Posterior cingulate gyrus (tissue), 11 donors: ENCODE results near the gene MLPH.
"Not testable (repeated sequence)": the region's sequence is repeated elsewhere in the genome, so short reads cannot be mapped to it uniquely, and the experiment has no call there.

Experiments used
- DNase-seq, 10 donors: peaks; one replicate each; pipeline versions ENCODE4 v3.0.0 to v3.0.0-alpha.2; 2020 to 2021; ENCODE audit warnings: mixed read lengths in 3 of 10
- intact Hi-C: fragments of 100-400 bp; cut with DNase I; formaldehyde crosslinking; loops from one replicate; pipeline ENCODE4 v1.15.1; 2023

MLPH gene

DNA sequence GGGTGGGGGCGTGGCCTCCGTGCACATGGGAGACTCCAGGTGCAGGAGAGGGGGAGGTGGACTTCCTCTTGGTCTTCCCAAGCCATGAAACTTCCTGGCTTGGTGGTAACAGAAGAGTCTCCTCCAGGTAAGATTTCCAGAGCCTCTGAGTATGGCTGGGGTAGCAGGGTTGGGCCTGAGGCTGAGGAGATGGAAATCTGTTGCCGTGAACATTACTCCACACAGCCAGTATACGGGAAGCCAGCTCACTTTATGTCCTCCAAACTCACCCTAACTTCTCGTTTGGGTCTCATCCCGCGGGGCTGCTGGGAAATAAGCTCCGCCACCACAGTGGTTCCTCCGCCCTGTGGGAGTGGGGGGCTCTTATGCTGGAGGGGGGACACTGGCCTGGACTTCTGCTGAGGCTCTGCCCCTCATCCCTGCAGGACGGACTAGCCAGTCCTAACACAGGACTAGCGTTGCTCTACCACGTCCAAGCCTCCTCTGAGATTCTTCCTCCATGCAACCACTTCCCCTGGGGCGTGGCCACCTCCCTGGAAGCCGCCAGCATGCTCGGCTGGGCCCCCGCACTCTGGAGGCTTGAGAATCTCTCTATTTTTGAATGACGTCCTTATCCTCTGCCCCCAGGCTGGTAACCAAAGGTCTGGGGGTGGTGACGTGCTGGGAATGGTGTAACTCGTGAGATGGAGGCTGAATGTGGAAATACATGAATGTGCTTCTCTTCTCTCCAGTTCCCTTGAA lies 104.3 kb downstream of the MLPH start:
- intact Hi-C loops = no loop called here
- peak in 3 of 10 donors; percentile 74 to 81 (median 75) for DNase-seq

DNA sequence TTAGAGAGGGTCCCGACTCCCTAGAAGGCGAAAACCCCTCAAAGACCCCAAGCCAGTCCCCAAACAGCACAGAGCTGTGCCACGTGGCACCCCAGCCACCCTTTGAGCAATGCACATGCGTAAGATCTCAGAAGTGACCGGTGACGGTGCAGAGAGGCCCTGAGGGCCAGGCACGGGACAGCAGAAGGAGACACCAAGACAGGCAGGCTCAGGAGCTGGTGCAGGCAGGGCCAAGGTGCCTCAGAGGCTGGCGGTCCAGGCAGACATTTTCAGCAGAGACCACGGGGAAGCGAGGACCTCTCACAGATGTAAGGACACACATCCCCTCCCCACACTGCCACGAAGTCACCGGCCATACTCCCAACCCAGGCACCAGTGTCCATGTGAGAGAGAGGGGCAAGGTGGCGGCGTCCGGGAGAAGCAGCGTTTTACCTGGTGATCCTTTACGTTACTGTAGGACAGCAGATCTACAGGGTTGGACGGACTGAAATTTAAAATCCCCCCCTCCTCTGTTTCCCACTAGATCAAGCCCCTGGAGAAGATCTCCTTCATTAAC lies 105.5 kb downstream of the MLPH start:
- intact Hi-C loops = no loop called here
- peak in 2 of 10 donors; percentile 77 to 79 for DNase-seq

DNA sequence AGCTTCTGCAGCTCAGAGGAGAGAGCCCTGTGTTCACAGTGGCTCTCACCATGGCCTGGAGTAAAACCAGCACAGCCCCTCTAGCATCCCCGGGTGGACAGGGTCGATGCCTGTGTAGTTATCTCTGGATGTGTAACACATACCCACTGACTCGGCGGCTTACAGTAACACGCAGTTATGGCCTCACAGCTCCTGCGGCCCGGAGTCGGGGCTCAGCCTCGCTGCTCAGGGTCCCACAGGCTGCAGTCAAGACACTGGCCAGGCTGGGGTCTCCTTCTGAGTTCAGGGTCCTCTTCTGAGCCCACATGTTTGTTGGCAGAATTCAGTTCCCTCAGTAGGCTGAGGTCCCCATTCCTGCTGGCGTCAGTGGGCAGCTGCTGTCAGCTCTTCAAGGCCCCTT lies 106.0 kb downstream of the MLPH start:
- intact Hi-C loops = no loop called here
- peak in 2 of 10 donors; percentile 34 to 61 for DNase-seq

DNA sequence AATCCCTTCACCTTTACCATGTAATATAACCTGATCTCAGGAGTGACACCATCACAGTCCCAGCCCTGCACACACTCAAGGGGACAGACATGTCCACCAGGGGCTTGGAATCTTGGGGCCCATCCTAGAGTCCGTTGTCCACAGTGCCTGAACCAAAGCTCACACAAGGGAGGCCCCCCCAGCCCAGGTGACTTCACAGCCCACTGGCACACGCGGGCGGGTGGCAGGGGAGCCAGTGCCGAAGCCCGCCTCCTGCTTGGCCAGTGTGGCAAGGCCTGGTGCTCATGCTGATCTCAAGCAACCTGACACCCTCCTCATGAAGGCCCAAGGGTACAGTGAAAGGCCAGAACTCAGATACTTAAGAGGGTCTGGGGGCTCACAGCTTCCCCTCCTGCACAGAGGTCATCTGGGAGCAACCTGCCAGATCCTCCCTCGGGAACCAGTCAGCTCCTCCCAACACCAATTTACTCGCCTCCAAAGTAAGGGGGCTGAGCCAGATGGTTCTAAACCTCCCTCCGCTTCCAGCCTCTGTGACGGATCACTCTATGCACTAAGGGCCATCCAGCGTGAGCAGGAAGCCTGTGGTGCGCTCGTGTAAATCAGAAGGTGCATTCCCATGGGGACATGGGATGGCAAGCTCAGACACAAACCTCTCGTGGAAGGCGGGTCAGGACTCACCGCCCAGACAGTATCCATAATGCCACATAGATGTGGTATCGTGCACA lies 106.7 kb downstream of the MLPH start:
- intact Hi-C loops = no loop called here
- peak in 2 of 10 donors; percentile 26 to 46 for DNase-seq

DNA sequence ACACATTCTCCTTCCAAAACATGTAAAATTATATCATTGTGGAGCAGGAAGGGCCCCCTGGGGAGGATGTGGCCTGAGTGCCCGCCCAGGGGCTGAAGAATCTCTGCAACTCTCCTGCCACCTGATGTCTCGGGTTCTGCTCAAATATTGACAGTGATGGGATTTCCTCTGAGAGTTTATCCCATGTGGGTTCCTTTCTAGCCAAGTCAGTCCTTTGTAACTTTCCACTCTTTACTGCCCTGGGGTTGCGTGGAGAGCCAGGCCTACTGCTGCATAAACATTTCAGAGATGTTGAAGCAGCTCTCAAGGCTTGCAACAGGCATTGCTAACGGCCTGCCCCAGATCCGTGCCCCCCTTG lies 107.4 kb downstream of the MLPH start:
- intact Hi-C loops = no loop called here
- peak in 3 of 10 donors; percentile 18 to 40 (median 36) for DNase-seq

DNA sequence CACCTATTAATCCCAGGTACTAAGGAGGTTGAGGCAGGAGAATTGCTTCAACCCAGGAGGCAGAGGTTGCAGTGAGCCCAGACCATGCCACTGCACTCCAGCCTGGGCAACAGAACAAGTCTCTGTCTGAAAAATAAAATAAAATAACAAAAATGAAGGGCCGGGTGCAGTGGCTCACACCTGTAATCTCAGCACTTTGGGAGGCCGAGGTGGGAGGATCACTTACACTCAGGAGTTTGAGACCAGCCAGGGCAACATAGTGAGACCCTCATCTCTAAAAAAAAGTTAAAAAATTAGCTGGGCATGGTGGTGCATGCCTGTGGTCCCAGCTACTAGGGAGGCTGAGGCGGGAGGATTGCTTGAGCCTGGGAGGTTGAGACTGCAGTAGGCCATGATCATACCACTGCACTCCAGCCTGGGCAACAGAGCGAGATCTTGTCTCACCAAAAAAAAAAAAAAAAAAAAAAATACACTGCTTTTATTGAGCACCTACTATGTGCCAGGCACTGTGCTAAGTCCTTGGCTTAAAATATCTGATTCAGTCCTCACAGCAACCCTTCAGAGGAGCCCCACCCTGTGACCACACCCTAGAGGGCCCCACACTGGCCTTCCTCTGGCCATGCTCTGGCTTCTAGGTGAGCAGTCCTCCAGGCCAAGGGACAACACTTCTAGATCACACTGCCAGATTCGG lies 108.9 kb downstream of the MLPH start:
- peak in 2 of 10 donors; percentile 5 to 34 for DNase-seq
- intact Hi-C loops = not testable (repeated sequence)

DNA sequence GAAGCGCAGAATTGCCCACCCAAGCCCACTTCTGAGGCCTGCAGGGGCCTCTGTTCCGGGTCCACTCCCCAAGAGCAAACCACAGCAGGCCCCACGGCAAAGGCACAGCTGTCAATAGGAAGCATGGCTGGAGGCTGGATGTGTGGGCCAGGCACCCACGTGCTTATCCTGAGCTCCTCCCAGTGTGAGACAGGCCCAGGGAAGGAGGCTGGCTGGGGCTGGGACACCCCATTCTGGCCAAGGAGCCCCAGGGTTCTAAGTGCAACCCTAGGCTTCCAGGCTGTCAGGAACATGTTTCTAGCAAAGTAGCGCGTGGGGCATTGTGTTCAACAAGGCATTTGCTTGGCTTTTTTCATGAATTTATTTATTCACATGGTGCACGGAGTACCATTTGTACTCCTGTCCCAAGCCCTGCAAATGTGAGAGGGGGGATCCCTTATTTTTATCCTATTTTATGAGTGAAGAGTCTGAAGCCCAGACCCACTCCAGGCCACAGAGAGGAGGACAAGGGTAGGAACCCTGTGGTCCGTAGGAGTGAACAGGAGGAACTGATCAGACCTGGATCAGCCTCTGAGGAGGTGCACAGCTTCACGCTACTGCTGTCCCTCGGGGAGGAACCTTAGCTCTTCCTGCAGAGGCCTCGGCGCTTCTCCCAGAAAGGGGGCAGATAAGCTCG lies 109.6 kb downstream of the MLPH start:
- intact Hi-C loops = no loop called here
- peak in 2 of 10 donors; percentile 51 to 65 for DNase-seq

DNA sequence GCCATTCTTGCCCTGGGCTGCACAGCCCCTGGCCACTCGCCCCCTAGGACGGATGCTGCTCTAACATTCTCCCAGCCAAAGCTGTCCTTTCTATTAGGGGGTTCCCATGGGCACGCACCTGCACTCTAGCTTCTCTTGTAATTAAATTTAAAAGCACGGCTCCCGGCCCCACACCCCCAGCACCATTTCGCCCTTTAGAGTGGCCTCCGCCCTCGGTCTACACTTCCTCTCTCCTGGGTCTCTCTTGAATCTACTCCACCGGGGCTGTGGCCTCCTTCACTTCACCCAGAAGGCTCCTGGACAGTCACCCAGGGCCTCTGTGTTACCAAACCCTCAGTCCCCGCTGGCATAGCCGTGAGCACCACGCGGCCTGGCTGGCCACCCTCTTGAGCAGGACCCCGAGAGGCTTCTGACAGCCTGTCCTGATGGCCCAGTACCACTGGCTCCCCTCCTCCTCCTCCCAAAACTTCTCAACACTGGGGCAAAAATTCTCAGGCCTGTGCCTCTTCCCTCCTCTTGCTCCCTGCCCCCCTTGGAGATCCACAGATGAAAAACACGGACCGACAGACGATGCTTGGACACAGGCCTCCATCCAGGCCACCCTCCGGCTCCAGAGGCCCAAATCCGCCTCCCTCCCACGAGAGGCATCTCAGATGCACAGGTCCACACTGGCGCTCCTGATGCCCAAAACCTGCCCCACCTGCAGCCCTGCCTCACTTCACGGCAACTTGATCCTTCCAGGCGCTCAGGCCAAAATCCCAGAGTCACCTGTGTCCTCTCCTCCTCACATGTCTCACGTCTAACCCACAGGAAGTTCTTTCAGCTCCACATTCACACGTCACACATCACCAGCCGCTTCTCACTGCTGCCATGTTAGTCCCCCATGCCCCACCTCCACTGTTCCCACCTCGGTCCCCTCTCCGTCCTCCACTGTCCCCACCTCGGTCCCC lies 110.4 kb downstream of the MLPH start:
- DNase-seq = peak in 2 of 10 donors; percentile 35 to 67
- intact Hi-C loops = no loop called here

DNA sequence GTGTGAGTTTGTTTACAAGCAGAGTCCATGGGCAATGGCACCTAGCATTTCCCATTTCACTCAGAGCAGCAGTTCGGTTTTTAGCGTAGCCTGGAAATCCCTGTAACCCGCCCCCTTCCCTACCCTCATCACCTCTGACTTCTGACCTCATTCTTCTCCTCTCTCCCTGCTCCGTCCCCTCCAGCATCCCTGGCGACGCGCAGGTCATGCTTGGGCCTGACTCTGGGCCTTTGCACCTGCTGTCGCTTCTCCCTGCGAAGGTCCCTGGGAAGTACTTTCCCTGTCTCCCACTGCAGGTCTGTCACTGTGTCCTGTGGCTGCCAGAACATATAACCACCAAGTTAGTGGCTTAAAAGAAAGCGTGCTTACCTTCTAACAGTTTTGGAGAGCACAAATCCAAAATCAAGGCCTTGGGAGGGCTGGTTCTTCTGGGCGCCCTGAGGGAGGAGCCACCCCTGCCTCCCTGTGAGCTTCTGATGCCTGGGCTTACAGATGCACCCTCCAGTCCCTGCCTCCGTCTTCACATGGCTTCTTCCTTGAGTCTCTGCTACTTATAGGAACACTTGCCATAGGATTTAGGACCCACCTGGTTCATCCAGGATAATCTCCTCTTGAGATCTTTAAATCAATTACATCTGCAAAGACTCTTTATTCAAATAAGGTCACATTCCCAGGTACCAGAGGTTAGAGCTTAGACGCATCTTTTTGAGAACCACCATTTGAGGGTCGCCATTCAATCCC lies 111.6 kb downstream of the MLPH start:
- DNase-seq = peak in 1 of 10 donors; percentile 24
- intact Hi-C loops = no loop called here

DNA sequence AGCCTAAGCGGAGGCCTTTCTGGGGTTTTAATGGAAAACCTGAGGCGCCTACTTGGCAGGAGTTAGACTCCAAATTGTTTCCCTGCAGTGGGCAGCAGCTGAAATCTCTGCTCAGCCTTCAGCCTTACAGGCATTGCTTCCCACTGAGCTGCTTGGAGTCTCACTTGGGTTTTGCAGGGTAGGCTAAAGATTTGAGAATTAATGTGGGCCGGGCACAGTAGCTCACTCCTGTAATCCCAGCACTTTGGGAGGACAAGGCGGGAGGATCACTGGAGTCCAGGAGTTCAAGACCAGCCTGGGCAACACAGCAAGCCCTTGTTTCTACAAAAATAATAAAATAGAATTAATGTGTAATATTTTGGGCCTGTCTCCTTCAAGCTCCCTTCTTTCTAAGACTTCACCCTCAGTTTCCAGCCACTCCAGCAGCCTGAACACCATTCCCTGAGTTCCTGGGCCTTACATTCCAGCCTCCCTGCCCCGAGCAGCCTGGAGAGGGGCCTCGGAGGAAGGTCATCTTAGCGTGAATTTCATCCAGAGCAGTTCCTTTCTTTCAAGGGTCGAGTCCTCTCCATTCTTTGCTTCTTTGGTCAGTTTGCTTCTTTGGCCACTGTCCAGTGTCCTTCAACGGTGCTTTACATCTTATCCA lies 112.5 kb downstream of the MLPH start:
- intact Hi-C loops = no loop called here
- DNase-seq = peak in 1 of 10 donors; percentile 71

DNA sequence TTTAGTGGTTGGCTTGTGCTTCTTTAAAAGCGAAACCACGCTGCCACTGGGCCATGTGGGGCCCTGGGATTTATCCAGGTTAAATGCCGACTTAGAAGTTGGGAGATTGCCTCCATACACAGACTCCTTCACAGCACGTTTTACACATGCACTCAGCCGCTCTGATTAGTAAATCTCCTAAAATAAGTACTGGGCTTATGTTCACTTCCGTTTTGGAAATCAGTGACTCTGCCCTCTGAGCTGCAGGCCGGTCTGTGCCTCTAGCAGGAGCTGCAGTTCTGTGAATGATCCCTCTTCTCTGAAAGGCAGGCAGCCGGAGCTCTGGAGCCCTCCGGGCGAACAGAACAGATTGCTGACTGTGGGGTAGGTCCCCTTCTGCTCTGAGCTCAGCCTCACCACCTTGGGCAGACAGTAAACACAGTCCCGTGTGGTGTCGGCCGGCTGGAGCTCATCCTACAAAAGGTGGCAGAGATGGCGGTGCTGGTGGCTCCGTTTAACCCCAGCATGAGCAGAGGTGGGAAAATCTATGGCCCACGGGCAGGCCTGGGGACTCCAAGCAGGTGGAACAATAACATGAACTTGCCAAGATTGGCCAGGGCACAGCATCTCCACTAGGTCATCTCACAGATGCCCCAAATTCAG lies 113.3 kb downstream of the MLPH start:
- DNase-seq = peak in 1 of 10 donors; percentile 69
- intact Hi-C loops = no loop called here

DNA sequence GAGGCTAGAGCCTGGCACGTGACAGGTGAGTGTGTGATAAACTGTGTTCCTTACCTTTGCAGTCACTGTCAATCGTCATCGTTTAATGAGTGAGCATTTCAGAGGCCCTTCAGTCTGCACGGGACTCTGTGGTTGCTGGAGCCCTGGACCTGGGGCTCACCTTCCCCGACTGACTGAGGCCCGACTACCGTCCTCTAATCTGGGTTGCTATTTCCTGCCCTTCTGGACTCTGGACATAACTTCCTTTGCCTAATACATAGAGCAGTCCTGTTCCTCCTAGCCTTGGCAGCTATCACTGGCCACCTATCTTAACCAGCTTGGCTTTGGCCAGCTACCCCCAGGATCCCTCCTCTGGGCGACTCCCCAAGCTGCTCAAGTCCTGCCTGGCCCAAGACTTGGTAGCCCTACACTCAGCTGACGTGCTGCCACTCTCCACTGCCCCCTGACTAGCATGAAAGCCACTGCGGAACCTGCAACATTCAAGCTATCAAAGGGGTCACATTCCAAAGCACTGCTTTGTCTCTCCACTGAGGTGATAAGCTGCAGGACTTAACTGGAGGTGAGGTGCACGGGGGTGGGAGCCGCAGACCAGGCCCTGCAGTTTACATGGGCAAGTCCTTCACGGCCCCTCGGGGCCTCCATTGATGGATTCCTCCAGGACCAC lies 114.5 kb downstream of the MLPH start:
- peak in 1 of 10 donors; percentile 34 for DNase-seq
- intact Hi-C loops = no loop called here

DNA sequence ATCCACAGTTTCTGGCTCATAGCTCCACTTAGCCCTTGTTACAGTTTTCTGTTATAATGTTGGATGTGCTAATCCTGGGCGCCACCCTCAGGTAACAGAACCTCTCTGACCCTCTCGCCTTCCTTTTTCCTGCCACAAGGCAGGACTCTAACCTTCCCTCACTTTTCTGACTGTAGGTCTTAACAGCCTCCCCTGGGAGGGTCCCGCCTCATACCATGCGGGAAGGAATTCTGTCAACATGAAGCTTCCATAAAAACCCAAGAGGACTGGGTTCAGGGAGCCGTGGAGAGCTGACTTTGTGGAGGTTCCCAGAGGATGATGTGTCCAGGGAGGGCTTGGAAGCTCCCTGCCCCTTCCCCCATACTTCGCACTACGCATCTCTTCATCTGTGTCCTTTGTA lies 115.4 kb downstream of the MLPH start:
- intact Hi-C loops = no loop called here

DNA sequence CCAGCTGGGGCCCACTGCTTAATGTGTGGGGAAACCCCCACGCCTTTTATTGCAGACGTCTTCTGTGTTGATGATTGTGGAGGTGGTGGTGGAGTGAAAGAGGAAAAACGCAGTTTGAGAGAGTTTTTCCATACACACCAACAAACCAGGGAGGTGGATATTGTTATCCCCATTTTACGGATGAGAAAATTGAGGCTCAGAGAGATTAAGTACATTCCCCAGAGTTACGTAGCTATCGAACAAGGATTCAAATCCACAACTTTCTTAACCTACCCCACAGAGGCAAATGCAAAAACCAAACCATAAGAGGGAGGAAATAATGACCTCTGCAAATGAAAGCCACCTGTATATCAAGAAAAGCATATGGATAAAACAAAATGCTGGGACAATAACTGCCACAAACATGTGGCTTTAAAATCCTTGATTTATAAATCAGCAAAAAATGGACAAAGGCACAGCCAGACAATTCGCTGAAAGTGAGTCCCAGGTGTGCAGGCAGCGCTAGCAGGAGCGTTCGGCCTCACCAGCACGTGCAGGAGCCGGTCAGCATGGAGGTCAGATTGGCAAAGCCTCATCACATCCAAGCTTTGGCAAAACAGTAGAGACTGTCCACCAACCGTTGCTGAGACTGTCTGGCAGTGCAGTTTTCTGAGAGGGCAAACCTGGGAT lies 116.1 kb downstream of the MLPH start:
- peak in 1 of 10 donors; percentile 45 for DNase-seq
- intact Hi-C loops = no loop called here

More for the DNA sequence above, 115.4 kb downstream of the MLPH start:
- DNase-seq = peak in 1 of 10 donors; percentile 23

DNA sequence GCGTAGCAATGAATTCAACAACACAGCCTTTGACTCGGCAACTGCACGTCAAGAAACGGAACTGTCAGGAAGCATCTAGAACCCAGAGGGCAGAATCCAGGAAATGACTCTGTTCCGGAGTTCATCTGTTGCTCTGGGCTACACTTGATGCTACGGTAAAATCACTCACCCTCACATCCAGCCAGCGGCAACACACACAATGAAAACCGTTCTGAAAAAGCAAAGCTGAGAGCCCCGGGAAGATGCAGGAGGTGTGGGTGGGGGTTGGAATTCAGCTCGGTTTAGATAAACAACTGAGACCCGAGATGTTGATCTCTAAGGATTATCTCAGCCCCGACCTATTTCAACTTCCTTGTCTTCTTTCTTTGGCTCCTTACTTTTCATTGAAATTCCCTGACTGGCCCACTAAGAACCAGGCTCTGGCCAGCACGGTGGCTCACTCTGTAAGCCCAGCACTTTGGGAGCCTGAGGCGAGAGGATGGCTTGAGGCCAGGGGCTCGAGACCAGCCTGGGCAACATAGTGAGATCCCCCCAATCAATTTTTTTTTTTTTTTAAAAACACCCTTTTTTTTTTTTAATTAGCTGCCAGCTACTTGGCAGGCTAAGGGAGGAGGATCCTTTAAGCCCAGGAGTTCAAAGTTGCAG lies 116.8 kb downstream of the MLPH start:
- intact Hi-C loops = no loop called here
- DNase-seq = peak in 1 of 10 donors; percentile 29

DNA sequence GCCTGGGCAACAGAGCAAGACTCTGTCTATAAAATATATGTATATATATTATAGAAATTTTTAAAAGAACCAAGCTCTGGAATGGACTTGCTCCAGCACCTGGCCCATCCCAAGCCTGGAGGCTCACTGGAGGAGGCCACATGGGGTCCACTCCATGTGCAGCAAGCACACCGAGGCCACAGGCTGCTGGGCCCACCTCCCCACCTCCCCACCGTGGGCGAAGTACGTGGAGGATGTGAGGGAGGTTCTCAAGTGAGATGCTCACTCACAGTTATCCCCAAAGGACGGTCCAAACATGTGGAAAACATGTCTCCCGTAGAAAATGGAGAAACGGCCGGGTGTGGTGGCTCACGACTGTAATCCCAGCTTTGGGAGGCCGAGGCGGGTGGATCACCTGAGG lies 117.3 kb downstream of the MLPH start:
- peak in 1 of 10 donors; percentile 68 for DNase-seq
- intact Hi-C loops = no loop called here
